CD4-positive, alpha-beta T cell treated with Interleukin-15 for 1 hour (primary cell): ENCODE results near the gene PTPN21.
A peak's percentile ranks its signal among the peaks of the same experiment; 100 is the strongest.
"Not testable (repeated sequence)": the region's sequence is repeated elsewhere in the genome, so short reads cannot be mapped to it uniquely, and the experiment has no call there.

ENCODE experiments used
- DNase-seq: peaks from one replicate; pipeline ENCODE4 v3.0.0-alpha.2; 2020

PTPN21 gene

GRCh38 chr14:88551094-88551870 is 3.5 kb downstream of the PTPN21 start:
- peak; percentile 40 for DNase-seq

GRCh38 chr14:88550078-88550477 is 4.7 kb downstream of the PTPN21 start:
- DNase-seq, result no peak

GRCh38 chr14:88547386-88547780 is 7.4 kb downstream of the PTPN21 start:
- no peak for DNase-seq

GRCh38 chr14:88546621-88547385 is 8.0 kb downstream of the PTPN21 start:
- no peak for DNase-seq

GRCh38 chr14:88545256-88545655 is 9.6 kb downstream of the PTPN21 start:
- no peak for DNase-seq

- no peak for DNase-seq
These were observed 11.7 kb downstream of the PTPN21 start for GRCh38 chr14:88542857-88543795.

- DNase-seq, result no peak
These were observed 13.5 kb downstream of the PTPN21 start for GRCh38 chr14:88541324-88541723.

GRCh38 chr14:88535813-88536212 is 19.0 kb downstream of the PTPN21 start:
- no peak for DNase-seq

- no peak for DNase-seq
These were observed 19.7 kb downstream of the PTPN21 start for GRCh38 chr14:88535149-88535548.

- DNase-seq, result no peak
These were observed 21.7 kb downstream of the PTPN21 start for GRCh38 chr14:88533064-88533602.

GRCh38 chr14:88529889-88530288 is 24.9 kb downstream of the PTPN21 start:
- DNase-seq, result not testable (repeated sequence)

- no peak for DNase-seq
These were observed 32.4 kb downstream of the PTPN21 start for GRCh38 chr14:88522393-88522792.

GRCh38 chr14:88521818-88522217 is 33.0 kb downstream of the PTPN21 start:
- no peak for DNase-seq

GRCh38 chr14:88519907-88520306 is 34.9 kb downstream of the PTPN21 start:
- DNase-seq, result no peak

- no peak for DNase-seq
These were observed 36.0 kb downstream of the PTPN21 start for GRCh38 chr14:88518592-88519512.

GRCh38 chr14:88516861-88517357 is 37.9 kb downstream of the PTPN21 start:
- no peak for DNase-seq

GRCh38 chr14:88515499-88516221 is 39.1 kb downstream of the PTPN21 start:
- no peak for DNase-seq

GRCh38 chr14:88507208-88507607 is 47.6 kb downstream of the PTPN21 start:
- no peak for DNase-seq

- DNase-seq, result no peak
These were observed 49.2 kb downstream of the PTPN21 start for GRCh38 chr14:88505621-88506020.

GRCh38 chr14:88504602-88505001 is 50.2 kb downstream of the PTPN21 start:
- DNase-seq, result no peak
